ENCODE data around the gene PPM1L.

PPM1L gene

GRCh38 chr3:160876643-160877042 lies 120.6 kb downstream of the PPM1L start:
- no peak for TF ChIP-seq CTCF (IDR thresholded peaks at IDR 0.05)
- DNase-seq (ENCODE audit: low spot score), result no peak
- H3K27ac ChIP-seq, result no peak overlapping the region
- H3K4me3 ChIP-seq, result no peak overlapping the region

- DNase-seq (ENCODE audit: low spot score), result no peak
- TF ChIP-seq CTCF (IDR thresholded peaks at IDR 0.05), result no peak
- Histone ChIP-seq H3K4me3 (no peak overlapping the region), H3K27ac (no peak overlapping the region)
Measured at GRCh38 chr3:160879859-160880258, 123.8 kb downstream of the PPM1L start.

- DNase-seq (ENCODE audit: low spot score), result no peak
- Histone ChIP-seq H3K4me3 (no peak overlapping the region), H3K27ac (no peak overlapping the region)
- no peak for TF ChIP-seq CTCF (IDR thresholded peaks at IDR 0.05)
Measured at GRCh38 chr3:160883373-160883772, 127.3 kb downstream of the PPM1L start.

GRCh38 chr3:160885791-160886286 lies 129.8 kb downstream of the PPM1L start:
- TF ChIP-seq CTCF (IDR thresholded peaks at IDR 0.05), result no peak
- Histone ChIP-seq H3K4me3 (no peak overlapping the region), H3K27ac (no peak overlapping the region)
- no peak for DNase-seq (ENCODE audit: low spot score)

- TF ChIP-seq CTCF (IDR thresholded peaks at IDR 0.05), result no peak
- DNase-seq (ENCODE audit: low spot score), result no peak
- H3K27ac ChIP-seq, result no peak overlapping the region
- no peak overlapping the region for H3K4me3 ChIP-seq
Measured at GRCh38 chr3:160886421-160886820, 130.4 kb downstream of the PPM1L start.

GRCh38 chr3:160893207-160893606 lies 137.2 kb downstream of the PPM1L start:
- Histone ChIP-seq H3K27ac (no peak overlapping the region), H3K4me3 (no peak overlapping the region)
- no peak for TF ChIP-seq CTCF (IDR thresholded peaks at IDR 0.05)
- no peak for DNase-seq (ENCODE audit: low spot score)

GRCh38 chr3:160904691-160905090 lies 148.7 kb downstream of the PPM1L start:
- DNase-seq (ENCODE audit: low spot score), result no peak
- Histone ChIP-seq H3K4me3 (no peak overlapping the region), H3K27ac (no peak overlapping the region)
- TF ChIP-seq CTCF (IDR thresholded peaks at IDR 0.05), result no peak
